HepG2 (cell line): ENCODE results near the gene KMT2E. TPM values are rescaled to one million over a fixed set of nuclear protein-coding genes. Genes with fewer than 3 reads are reported as not detected.

Experiments
- ARID3A ChIP-seq: IDR thresholded peaks from 2 replicates; pipeline ENCODE4 v1.6.1; 2012; ENCODE audit warnings: low read depth, low read length, improper control_type of control experiment
- CCAR2 ChIP-seq: fragments of 200-400 bp; formaldehyde crosslinking; optimal IDR thresholded peaks from 2 replicates; pipeline ENCODE3; 2018; ENCODE audit warnings: low read depth, mild to moderate bottlenecking, low read length, moderate library complexity
- ONECUT2 ChIP-seq: sonication (generic); formaldehyde crosslinking; IDR thresholded peaks from 2 replicates; pipeline ENCODE4 v1.4.0; 2020; ENCODE audit warnings: missing genetic modification reagents
- ZMAT5 ChIP-seq: sonication (generic); formaldehyde crosslinking; IDR thresholded peaks from 2 replicates; pipeline ENCODE4 v1.5.0; 2020; ENCODE audit warnings: mild to moderate bottlenecking, low read depth, missing genetic modification reagents, borderline replicate concordance
- ZNF646 ChIP-seq: sonication (generic); formaldehyde crosslinking; IDR thresholded peaks from 2 replicates; pipeline ENCODE4 v1.9.0; 2021; ENCODE audit warnings: mild to moderate bottlenecking, missing genetic modification reagents
- polyA plus RNA-seq, 8 experiments: library from polyadenylated mRNA; depleted of rRNA in 3 of 8; stranded (reverse) in 7 of 8; unstranded in 1 of 8; fragments of >200 nt; fragmentation: Illumina TruSeq in 4 of 8; extraction: Trizol in 4 of 8; gene quantifications; 2 replicates each; pipeline versions ENCODE4 v1.2.1 to v1.2.3, GENCODE V29; 2011 to 2016; ENCODE audit warnings: low read depth in 4 of 8, missing spikeins in 1 of 8, mixed read lengths in 1 of 8; ENCODE audit not compliant: insufficient read depth in 1 of 8
- total RNA-seq, 5 experiments: library from RNA; depleted of rRNA; stranded (reverse); fragments of >200 nt; fragmentation: Illumina TruSeq; extraction: Trizol; gene quantifications; 2 replicates each; pipeline ENCODE4 v1.2.3, GENCODE V29; 2016; ENCODE audit warnings: low read depth in 1 of 5

KMT2E gene
- total and polyA plus RNA-seq, 2 of the 13 experiments (the other 11 are each of a cell fraction or from before 2014, with no cell fraction given): 6.3 to 24.4 TPM

GRCh38 chr7:105133986-105134655, 120.1 kb downstream of the KMT2E start (continued):
- TF ChIP-seq ZNF646 (CRISPR knock-in tag) (no peak), CCAR2 (no peak), ARID3A (no peak), ONECUT2 (no peak), ZMAT5 (CRISPR knock-in tag) (no peak)
- TF ChIP-seq, all 625 proteins: peak for 0
